Prostate gland (tissue), 2 donors: ENCODE data around the gene CCNI2. TPM values are rescaled to one million over a fixed set of nuclear protein-coding genes. Genes with fewer than 3 reads are reported as not detected.

ENCODE experiments used
- DNase-seq: peaks from one replicate; pipeline ENCODE4 v3.0.0-alpha.2; 2019; ENCODE audit warnings: low spot score
- H3K27ac ChIP-seq, 2 donors: fragments of 200-600 bp; sonication (generic); 2 replicates each; pipeline ENCODE4 v1.5.1; 2017 to 2019
- H3K27me3 ChIP-seq: fragments of 200-600 bp; sonication (generic); replicated peaks from 2 replicates; pipeline ENCODE4 v1.5.1; 2019; ENCODE audit not compliant: insufficient read depth
- H3K36me3 ChIP-seq, 2 donors: fragments of 200-600 bp; sonication (generic); 1 replicate in 1 of 2; 2 replicates in 1 of 2; pipeline versions ENCODE4 v1.5.1 to v1.8.1; 2017 to 2019
- H3K4me1 ChIP-seq: fragments of 200-600 bp; sonication (generic); replicated peaks from 2 replicates; pipeline ENCODE4 v1.5.1; 2019
- H3K4me3 ChIP-seq, 2 donors: fragments of 200-600 bp; sonication (generic); 2 replicates each; pipeline ENCODE4 v1.5.1; 2017 to 2019
- H3K9me3 ChIP-seq: fragments of 200-600 bp; sonication (generic); 2 replicates; pipeline ENCODE4 v1.5.1; 2017
- POLR2A ChIP-seq: fragments of 450-650 bp; IDR thresholded peaks from one replicate; pipeline ENCODE4 v1.6.1; 2016; ENCODE audit warnings: antibody characterized with exemption, mild to moderate bottlenecking
- POLR2AphosphoS5 ChIP-seq: sonication (generic); formaldehyde crosslinking; IDR thresholded peaks from one replicate; pipeline ENCODE4 v1.6.1; 2017; ENCODE audit warnings: antibody characterized with exemption
- WGBS: methylation state at CpG from one replicate; pipeline ENCODE4 v1.1.5; 2018; 5-methylcytosine and 5-hydroxymethylcytosine counted together
- intact Hi-C: fragments of 100-400 bp; cut with DNase I; formaldehyde crosslinking; loops from one replicate; pipeline ENCODE4 v1.14.2; 2022
- total RNA-seq, 2 donors: library from RNA; depleted of rRNA; stranded (reverse); fragments of >200 nt; gene quantifications; one replicate each; pipeline ENCODE4 v1.1.0, GENCODE V29; 2016
- TF ChIP-seq, protein P1 (sequence below), 4 experiments: fragments of 200-600 bp in 2 of 4; fragments of 450-650 bp in 2 of 4; sonication (generic) in 2 of 4; IDR thresholded peaks; 1 replicate in 3 of 4; 2 replicates in 1 of 4; pipeline ENCODE4 v1.5.1; 2016 to 2019; ENCODE audit warnings: antibody characterized with exemption in 4 of 4, mild to moderate bottlenecking in 2 of 4, moderate library complexity in 2 of 4

Gene CCNI2
- total RNA-seq, 2 donors from 2014 or later = 5.9 TPM; not detected in 1

DNA sequence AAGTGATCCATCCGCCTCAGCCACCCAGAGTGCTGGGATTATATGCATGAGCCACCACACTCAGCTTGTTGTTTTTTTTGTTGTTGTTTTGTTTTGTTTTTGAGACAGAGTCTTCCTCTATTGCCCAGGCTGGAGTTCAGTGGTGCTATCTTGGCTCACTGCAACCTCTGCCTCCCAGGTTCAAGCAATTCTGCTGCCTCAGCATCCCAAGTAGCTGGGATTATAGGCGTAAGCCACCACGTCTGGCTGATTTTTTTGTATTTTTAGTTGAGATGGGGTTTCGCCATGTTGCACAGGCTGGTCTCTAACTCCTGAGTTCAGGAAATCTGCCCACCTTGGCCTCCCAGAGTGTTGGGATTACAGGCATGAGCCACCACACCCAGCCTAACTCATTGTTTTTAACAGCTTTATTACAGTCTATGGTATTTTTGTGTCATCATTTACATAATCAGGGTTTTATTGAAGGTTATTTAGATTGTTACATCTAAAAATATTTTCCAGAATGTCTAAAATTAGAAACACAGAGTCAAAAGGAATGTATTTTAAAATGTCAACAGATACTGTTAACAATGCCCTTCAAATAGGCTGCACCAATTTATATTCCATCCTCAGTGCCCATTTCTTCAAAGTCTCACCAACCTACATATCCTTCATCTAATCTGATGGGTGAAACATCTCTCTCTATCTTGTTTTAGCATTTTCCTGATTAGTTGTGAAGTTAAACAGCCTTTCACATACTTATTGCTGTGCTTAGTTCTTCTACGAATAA is 28.5 kb upstream of the CCNI2 start:
- H3K36me3 ChIP-seq = no peaks in the 10 kb centered on the region
- 95% methylated on average over 5 of the region's 5 CpGs for WGBS
- intact Hi-C loops = no loop called here
- no peaks in the 10 kb centered on the region for H3K9me3 ChIP-seq
- H3K4me3 ChIP-seq = no peak overlapping the region
- TF ChIP-seq POLR2A (no peak), POLR2AphosphoS5 (no peak)
- TF ChIP-seq, protein P1, sequence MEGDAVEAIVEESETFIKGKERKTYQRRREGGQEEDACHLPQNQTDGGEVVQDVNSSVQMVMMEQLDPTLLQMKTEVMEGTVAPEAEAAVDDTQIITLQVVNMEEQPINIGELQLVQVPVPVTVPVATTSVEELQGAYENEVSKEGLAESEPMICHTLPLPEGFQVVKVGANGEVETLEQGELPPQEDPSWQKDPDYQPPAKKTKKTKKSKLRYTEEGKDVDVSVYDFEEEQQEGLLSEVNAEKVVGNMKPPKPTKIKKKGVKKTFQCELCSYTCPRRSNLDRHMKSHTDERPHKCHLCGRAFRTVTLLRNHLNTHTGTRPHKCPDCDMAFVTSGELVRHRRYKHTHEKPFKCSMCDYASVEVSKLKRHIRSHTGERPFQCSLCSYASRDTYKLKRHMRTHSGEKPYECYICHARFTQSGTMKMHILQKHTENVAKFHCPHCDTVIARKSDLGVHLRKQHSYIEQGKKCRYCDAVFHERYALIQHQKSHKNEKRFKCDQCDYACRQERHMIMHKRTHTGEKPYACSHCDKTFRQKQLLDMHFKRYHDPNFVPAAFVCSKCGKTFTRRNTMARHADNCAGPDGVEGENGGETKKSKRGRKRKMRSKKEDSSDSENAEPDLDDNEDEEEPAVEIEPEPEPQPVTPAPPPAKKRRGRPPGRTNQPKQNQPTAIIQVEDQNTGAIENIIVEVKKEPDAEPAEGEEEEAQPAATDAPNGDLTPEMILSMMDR (IDR thresholded peaks at IDR 0.05) = no peak
- no peaks in the 10 kb centered on the region for H3K27me3 ChIP-seq
- H3K4me1 ChIP-seq = no peaks in the 10 kb centered on the region
- no peak overlapping the region for H3K27ac ChIP-seq
- no peak for DNase-seq

DNA sequence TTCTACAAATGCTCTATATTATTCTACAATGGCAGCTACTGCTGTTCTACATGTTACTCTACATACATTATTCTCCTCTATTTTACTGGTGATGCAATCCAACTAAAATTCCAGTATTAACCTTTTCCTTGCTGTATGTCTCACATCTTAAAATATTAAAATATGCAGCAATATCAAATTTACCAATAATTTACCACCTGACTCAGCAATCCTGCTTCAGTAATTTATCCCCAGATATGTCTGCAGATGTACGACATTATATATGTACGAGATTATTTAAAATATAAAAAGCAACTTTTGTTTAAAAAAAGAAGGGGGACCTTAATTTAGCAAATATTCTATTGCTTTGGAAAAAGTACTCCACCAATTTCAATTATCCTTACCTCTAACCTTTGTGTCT is 21.5 kb upstream of the CCNI2 start:
- Histone ChIP-seq H3K36me3 (no peaks in the 10 kb centered on the region), H3K4me3 (no peak overlapping the region), H3K4me1 (no peaks in the 10 kb centered on the region), H3K27me3 (no peaks in the 10 kb centered on the region), H3K9me3 (no peaks in the 10 kb centered on the region), H3K27ac (no peak overlapping the region)
- intact Hi-C loops = no loop called here
- WGBS = 95% methylated on average over 2 of the region's 2 CpGs
- no peak for DNase-seq
- TF ChIP-seq POLR2AphosphoS5 = no peak
- no peak for TF ChIP-seq POLR2A
- TF ChIP-seq, protein P1 (IDR thresholded peaks at IDR 0.05) = no peak

DNA sequence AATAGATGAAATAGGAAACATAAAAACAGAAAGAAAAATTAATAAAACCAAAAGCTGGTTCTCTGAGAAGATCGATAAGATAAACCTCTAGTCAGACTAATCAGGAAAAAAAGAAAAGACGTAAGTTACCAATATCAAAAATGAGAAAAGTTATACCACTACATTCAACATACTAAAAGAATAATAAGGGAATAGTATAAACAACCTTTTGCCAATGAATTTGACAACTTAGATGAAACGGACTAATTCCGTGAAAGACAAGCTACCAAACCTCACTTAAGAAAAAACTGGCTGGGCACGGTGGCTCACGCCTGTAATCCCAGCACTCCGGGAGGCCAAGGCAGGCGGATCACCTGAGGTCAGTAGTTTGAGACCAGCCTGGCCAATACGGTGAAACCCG is 17.3 kb upstream of the CCNI2 start:
- intact Hi-C loops = no loop called here
- no peak for DNase-seq
- Histone ChIP-seq H3K27me3 (no peaks in the 10 kb centered on the region), H3K27ac (no peak overlapping the region), H3K36me3 (no peaks in the 10 kb centered on the region), H3K9me3 (no peaks in the 10 kb centered on the region), H3K4me1 (no peaks in the 10 kb centered on the region), H3K4me3 (no peak overlapping the region)
- TF ChIP-seq POLR2A = no peak
- TF ChIP-seq, protein P1 (IDR thresholded peaks at IDR 0.05) = no peak
- no peak for TF ChIP-seq POLR2AphosphoS5
- WGBS = 93% methylated on average over 10 of the region's 10 CpGs

DNA sequence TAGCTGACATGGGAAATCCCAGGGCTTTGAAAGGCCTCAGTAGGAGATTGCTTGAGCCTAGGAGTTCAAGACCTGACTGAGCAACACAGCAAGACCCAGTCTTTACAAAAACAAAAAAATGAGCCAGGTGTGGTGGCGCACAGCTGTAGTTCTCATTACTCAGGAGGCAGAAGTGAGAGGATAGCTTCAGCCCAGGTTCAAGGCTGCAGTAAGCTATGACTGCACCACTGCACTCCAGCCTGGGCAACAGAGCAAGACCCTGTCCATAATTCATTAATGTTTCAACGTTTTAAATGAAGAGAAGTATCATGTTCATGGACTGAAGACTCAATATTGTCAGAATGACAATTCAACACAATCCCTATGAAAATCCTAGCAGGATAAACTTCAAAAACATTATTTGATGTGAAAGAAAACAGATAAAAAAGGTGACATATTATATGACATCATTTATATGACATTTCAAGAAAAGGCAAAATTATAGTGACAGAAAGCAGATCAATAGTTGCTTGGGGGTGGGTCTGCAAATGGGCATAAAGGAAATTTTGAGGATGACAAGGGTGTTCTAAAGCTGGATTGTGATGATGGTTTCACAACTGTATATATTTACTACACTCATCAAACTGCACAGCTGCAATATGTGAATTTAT is 13.6 kb upstream of the CCNI2 start:
- TF ChIP-seq POLR2AphosphoS5 = no peak
- TF ChIP-seq, protein P1 (IDR thresholded peaks at IDR 0.05) = no peak
- no peak for TF ChIP-seq POLR2A
- Histone ChIP-seq H3K27me3 (no peaks in the 10 kb centered on the region), H3K27ac (no peak overlapping the region), H3K9me3 (no peaks in the 10 kb centered on the region), H3K4me3 (no peak overlapping the region), H3K36me3 (no peaks in the 10 kb centered on the region), H3K4me1 (no peaks in the 10 kb centered on the region)
- no peak for DNase-seq
- intact Hi-C loops = no loop called here
- WGBS = 86% methylated on average over 2 of the region's 2 CpGs

DNA sequence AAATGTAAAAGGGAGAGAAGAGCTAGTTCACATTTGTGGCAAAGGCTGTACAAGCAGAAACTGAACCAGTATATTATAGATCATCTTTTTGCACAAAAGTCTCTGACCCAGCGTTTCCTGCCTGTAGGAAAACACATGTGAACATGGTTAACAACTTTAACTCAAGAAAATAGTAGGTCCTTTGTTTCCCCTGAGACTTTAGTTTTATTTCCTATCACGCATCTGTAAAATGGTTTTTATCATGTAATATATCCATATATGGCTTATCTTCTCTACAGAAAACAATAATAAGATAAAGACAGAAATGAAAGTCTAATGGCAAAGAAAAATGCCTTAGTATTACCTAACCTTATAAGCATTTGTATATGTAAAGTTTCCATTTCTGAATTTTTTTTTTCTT is 12.5 kb upstream of the CCNI2 start:
- H3K9me3 ChIP-seq = no peaks in the 10 kb centered on the region
- 72% methylated on average over 2 of the region's 2 CpGs for WGBS
- intact Hi-C loops = no loop called here

More for the DNA sequence above, 12.5 kb upstream of the CCNI2 start:
- TF ChIP-seq POLR2A (no peak), POLR2AphosphoS5 (no peak)
- TF ChIP-seq, protein P1 (IDR thresholded peaks at IDR 0.05) = no peak
- Histone ChIP-seq H3K4me3 (no peak overlapping the region), H3K36me3 (no peaks in the 10 kb centered on the region), H3K4me1 (no peaks in the 10 kb centered on the region), H3K27me3 (no peaks in the 10 kb centered on the region), H3K27ac (no peak overlapping the region)
- no peak for DNase-seq
